BJ (cell line): ENCODE results near the gene QSOX1. TPM values are rescaled to one million over a fixed set of nuclear protein-coding genes. Genes with fewer than 3 reads are reported as not detected.
A peak's percentile ranks its signal among the peaks of the same experiment; 100 is the strongest.

Experiments used
- CTCF ChIA-PET: fragments of 350-600 bp; formaldehyde crosslinking; extraction: SDS; loops from one replicate; lab custom pipeline; 2021; ENCODE audit warnings: antibody characterized with exemption, inconsistent platforms; lab: Yijun Ruan, JAX
- POLR2A ChIA-PET: fragments of 300-600 bp; sonication (Branson Sonifier 250); formaldehyde crosslinking; extraction: SDS; loops from one replicate; lab custom pipeline; 2021; ENCODE audit warnings: antibody characterized with exemption; lab: Charles Lee
- DNase-seq: peaks from one replicate; pipeline ENCODE4 v3.0.0-alpha.2; 2011; ENCODE audit warnings: low read depth
- H3K27me3 ChIP-seq: 2 replicates; pipeline ENCODE4 v1.6.0; 2011; ENCODE audit warnings: low read length; ENCODE audit not compliant: control insufficient read depth, insufficient read depth
- H3K36me3 ChIP-seq: 2 replicates; pipeline ENCODE4 v1.5.1; 2011; ENCODE audit warnings: low read length; ENCODE audit not compliant: control insufficient read depth, insufficient read depth
- H3K4me3 ChIP-seq: 2 replicates; pipeline ENCODE4 v1.5.1; 2011; ENCODE audit warnings: low read depth, mild to moderate bottlenecking, control low read depth, low read length
- polyA plus RNA-seq: library from polyadenylated mRNA; depleted of rRNA; stranded (reverse); fragments of >200 nt; gene quantifications from 2 replicates; pipeline ENCODE4 v1.2.3, GENCODE V29; 2011
- TF ChIP-seq, protein P1 (sequence below): IDR thresholded peaks from 2 replicates; pipeline ENCODE4 v1.5.1; 2011; ENCODE audit warnings: low read depth, mild to moderate bottlenecking, control low read depth, inconsistent platforms, low read length, moderate library complexity; ENCODE audit not compliant: insufficient read depth

Gene QSOX1
- polyA plus RNA-seq, 1 experiment = 503 TPM

DNA sequence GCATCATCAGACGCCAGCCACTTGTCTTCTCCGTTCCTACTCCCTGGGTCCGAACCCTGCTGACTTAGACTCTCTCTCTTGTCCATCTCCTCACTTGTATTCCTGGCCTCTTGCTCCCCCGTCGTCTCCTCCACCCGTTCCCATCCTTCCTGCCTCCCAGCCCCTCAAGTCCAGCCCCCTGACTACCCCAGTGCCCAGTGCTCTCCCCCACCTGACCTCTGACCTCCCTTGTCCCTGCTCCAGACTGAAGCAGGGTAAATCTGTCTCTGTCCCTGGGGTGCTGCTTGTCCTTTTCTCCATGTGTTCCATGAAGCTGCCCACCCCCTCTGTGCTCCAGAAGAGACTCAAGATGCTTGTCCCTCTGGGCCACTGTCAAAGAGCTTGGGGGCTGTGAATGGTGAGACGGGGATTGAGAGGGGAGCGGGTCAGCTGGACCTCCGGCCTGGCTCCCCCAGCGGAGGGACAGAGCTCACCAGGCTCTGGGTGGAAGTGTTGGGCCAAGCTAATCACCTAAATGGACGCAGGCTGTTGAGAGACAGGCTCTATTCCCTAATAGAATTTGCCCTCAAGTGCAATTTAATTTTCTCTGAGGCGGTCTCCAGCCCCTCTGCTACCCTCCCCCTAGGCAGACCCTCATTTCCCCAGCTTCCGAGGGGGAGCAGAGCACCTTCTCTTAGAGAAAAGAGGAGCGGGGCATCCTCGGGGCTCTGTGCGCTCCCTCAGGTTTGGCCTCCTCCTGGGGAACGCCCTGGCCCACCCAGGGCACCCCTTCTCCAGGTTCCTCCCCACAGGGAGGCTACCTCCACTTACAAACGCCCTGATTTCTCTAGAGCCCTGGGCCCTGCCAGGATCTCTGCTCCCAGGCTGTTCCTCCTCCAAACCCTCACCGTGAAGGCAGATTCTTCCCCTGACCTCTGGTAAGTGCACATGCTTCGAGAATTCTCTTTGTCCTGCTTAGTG lies 64.4 kb downstream of the QSOX1 start:
- ChIA-PET CTCF (interaction anchor here (0.6 to 1.4 kb wide), 2 partner anchors 10 to 13 kb away, joined by 3 read pairs; no protein-coding TSS in a partner anchor), POLR2A (no interaction called here)
- Histone ChIP-seq H3K4me3 (no peak overlapping the region), H3K27me3 (peaks cover 10% of the 10 kb centered on the region), H3K36me3 (no peaks in the 10 kb centered on the region)
- TF ChIP-seq, protein P1, sequence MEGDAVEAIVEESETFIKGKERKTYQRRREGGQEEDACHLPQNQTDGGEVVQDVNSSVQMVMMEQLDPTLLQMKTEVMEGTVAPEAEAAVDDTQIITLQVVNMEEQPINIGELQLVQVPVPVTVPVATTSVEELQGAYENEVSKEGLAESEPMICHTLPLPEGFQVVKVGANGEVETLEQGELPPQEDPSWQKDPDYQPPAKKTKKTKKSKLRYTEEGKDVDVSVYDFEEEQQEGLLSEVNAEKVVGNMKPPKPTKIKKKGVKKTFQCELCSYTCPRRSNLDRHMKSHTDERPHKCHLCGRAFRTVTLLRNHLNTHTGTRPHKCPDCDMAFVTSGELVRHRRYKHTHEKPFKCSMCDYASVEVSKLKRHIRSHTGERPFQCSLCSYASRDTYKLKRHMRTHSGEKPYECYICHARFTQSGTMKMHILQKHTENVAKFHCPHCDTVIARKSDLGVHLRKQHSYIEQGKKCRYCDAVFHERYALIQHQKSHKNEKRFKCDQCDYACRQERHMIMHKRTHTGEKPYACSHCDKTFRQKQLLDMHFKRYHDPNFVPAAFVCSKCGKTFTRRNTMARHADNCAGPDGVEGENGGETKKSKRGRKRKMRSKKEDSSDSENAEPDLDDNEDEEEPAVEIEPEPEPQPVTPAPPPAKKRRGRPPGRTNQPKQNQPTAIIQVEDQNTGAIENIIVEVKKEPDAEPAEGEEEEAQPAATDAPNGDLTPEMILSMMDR = no peak
- no peak for DNase-seq

GRCh38 chr1:180219776-180220175 lies 65.1 kb downstream of the QSOX1 start:
- TF ChIP-seq, protein P1 = no peak
- Histone ChIP-seq H3K4me3 (no peak overlapping the region), H3K36me3 (no peaks in the 10 kb centered on the region), H3K27me3 (peaks cover 16% of the 10 kb centered on the region)
- ChIA-PET CTCF (interaction anchor here (0.6 kb wide), 1 partner anchor 10 kb away, joined by 3 read pairs; no protein-coding TSS in a partner anchor), POLR2A (no interaction called here)
- DNase-seq = no peak

GRCh38 chr1:180221462-180221861 lies 66.8 kb downstream of the QSOX1 start:
- ChIA-PET CTCF (interaction anchor here (0.6 to 3.1 kb wide), 3 partner anchors 33 to 407 kb away, joined by 3 to 8 read pairs (median 5); no protein-coding TSS in a partner anchor), POLR2A (no interaction called here)
- Histone ChIP-seq H3K36me3 (no peaks in the 10 kb centered on the region), H3K4me3 (no peak overlapping the region), H3K27me3 (peaks cover 27% of the 10 kb centered on the region)
- peak; percentile 38 for DNase-seq
- TF ChIP-seq, protein P1 = no peak

DNA sequence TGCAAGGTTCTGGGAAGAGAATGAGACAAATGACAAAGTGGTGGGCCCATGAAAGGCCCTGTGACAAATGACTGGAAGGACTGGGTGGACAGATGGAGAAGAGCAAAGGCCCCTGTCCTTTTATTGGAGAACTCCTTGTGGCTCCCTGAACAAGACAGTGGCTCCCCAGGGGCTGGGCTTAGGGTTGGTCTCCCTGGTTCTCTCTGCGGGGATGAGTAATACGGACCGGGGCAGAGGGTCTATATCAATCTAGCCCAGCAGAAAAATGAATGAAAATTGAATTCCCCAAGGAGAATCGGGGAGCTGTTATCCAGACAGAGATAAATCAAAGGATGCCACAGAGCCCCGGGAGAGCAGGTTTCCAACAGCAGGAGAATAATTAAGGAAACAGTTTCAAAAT lies 70.2 kb downstream of the QSOX1 start:
- ChIA-PET CTCF (interaction anchor here (1.9 kb wide), 1 partner anchor 10 kb away, joined by 4 read pairs; no protein-coding TSS in a partner anchor), POLR2A (no interaction called here)
- peaks cover 38% of the 10 kb centered on the region for H3K27me3 ChIP-seq
- no peak for DNase-seq
- H3K4me3 ChIP-seq = no peak overlapping the region
- no peaks in the 10 kb centered on the region for H3K36me3 ChIP-seq
- TF ChIP-seq, protein P1 = no peak

GRCh38 chr1:180225403-180225802 lies 70.7 kb downstream of the QSOX1 start:
- peaks cover 38% of the 10 kb centered on the region for H3K27me3 ChIP-seq
- TF ChIP-seq, protein P1 = no peak
- no peak overlapping the region for H3K4me3 ChIP-seq
- no peak for DNase-seq
- ChIA-PET POLR2A (no interaction called here), CTCF (interaction anchor here (1.9 kb wide), 1 partner anchor 9 kb away, joined by 4 read pairs; no protein-coding TSS in a partner anchor)
- H3K36me3 ChIP-seq = no peaks in the 10 kb centered on the region
